IPS-18c (cell line): Measurements from ENCODE around the gene TM9SF2.

ENCODE experiments used
- H3K4me3 ChIP-seq: 2 replicates; pipeline ENCODE4 v1.7.0; 2013; ENCODE audit warnings: low read depth, mild to moderate bottlenecking, low read length, moderate library complexity; ENCODE audit not compliant: insufficient read depth
- H3K9me3 ChIP-seq: one replicate; pipeline ENCODE4 v1.6.1; 2013; ENCODE audit warnings: mild to moderate bottlenecking, low read length, moderate library complexity; ENCODE audit not compliant: control insufficient read depth, insufficient read depth

Gene TM9SF2

DNA sequence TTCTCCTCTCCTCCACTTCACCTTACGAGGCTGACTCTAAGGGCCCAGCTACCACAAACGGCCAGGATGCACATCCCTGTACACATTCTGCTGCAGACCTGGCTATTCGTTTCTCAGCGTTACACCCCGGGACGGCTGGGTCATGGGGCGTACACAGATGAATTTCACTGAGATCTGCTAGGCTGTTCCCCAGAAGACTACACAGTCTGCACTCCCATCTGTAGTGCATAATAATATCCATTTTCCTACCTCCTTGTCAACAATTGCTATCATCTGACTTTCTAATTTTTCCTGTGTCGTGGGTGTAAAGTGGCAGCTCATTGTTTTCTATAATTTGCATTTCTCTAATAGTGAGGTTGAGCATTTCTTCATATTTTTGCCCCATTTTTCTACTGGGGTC, 85.7 kb downstream of the TM9SF2 start:
- H3K9me3 ChIP-seq = no peaks in the 10 kb centered on the region
- H3K4me3 ChIP-seq = no peak overlapping the region

DNA sequence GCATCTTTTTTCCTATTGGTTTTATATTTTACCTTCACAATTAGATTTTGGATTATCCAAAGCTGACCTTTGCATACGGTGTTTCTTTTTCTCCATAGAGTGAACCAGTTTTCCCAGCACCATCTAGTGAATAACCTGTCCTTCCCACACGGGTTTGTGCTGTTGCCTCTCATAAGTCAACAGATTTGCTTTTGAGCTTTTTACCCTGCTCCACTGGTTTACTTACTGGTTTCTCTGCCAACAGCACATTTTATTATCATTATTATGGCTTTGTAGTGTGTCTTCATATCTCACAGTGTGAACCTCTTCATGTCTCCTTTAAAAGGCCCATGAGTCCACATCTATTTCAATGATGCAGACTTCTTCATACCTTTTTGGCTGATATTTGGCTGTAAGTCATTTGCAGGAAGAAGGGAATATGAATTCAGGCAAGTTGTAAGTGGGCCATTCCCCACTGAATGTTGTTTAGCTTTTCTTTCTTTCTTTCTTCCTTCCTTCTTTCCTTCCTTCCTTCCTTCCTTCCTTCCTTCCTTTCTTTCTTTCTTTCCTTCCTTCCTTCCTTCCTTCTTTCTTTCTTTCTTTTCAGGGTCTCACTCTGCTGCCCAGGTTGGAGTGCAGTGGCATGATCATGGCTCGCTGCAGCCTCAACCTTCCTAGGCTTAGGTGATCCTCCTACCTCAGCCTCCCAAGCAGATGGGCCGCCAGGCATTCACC, 86.8 kb downstream of the TM9SF2 start:
- H3K4me3 ChIP-seq = no peak overlapping the region
- H3K9me3 ChIP-seq = no peaks in the 10 kb centered on the region

DNA sequence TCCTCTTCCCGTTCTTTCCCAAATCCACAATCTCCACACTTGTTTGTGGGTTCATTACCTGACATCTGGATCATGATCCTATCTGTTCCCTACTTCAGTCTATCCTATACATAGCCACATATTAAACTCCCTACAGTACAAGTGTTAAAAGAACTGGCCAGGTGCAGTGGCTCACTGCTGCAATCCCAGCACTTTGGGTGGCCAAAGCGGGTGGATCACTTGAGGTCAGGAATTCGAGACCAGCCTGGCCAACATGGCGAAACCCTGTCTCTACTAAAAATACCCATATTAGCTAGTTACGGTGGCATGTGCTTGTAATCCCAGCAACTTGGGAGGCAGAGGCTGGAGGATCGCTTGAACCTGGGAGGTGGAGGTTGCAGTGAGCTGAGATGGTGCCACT, 88.3 kb downstream of the TM9SF2 start:
- H3K9me3 ChIP-seq = no peaks in the 10 kb centered on the region
- H3K4me3 ChIP-seq = no peak overlapping the region

DNA sequence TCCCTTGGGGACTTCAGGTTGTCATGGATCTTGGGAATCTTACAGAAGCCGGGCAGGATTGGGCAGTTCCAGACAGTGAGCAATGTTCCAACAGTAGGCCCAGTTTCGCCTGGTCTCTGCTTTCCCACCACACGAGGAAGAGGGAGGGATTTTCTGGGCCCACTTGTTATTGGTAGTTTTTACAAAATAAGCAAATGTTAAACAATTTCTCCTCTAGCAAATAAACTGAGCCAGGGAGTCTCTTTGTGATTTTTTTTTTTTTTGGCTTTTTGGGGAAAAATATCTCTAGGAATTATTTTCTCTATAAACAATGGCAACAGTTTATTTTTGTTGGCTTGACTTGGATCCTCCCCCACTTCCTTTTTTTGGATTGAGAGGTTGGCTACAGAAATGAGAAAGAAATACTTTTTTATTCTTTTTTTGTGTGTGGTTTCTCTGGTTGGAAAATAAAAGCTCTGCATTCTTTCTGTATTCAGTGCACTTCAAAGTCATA, 89.3 kb downstream of the TM9SF2 start:
- Histone ChIP-seq H3K4me3 (no peak overlapping the region), H3K9me3 (no peaks in the 10 kb centered on the region)

DNA sequence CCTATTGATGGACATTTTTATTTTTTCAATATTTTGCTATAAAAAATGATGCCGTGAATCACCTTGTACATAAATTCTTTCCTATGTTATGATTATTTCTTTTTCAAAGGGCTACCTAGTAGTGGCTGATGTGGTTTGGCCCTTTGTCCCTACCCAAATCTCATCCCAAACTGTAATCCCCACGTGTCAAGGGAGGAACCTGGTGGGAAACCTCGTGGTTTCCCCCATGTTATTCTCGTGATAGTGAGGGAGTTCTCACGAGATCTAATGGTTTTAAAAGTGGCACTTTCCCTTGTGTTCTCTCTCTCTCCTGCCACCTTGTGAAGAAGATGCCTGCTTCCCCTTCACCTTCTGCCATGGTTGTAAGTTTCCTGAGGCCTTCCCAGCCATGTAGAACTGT, 94.9 kb downstream of the TM9SF2 start:
- Histone ChIP-seq H3K9me3 (no peaks in the 10 kb centered on the region), H3K4me3 (no peak overlapping the region)

DNA sequence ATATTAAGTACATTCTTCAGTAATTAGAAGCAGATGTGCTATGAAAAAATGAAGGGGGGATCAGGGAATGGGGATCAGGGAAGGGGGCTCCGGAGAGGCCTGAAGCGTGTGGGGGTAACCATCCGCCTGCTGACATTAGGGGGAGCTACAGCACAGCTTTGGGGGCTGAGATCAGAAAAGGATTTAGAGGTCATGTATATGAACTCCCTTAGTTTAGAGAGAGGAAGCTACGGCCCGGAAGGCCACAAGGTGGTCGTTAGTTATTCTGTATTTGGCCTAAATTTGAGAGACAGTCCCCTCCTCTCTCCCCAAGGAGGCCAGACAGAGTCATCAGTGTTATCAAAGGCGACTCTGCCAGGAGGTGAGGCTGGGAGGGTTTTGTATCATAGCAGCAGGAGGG, 99.0 kb downstream of the TM9SF2 start:
- Histone ChIP-seq H3K4me3 (no peak overlapping the region), H3K9me3 (no peaks in the 10 kb centered on the region)

DNA sequence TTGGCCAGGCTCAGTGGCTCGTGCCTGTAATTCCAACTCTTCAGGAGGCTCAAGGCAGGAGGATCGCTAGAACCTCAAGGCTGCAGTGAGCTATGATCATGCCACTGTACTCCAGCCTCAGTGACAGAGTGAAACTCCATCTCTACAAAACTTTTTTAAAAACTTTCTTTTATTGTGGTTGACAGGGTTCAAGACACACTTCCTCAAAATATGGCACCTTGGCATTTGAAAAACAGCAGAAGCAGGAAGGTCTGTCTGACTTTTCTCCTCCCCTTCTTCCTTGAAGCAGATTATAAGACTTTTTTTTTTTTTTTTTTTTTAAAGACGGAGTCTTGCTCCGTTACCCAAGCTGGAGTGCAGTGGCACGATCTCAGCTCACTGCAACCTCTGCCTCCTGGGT, 100.3 kb downstream of the TM9SF2 start:
- no peaks in the 10 kb centered on the region for H3K9me3 ChIP-seq
- no peak overlapping the region for H3K4me3 ChIP-seq

DNA sequence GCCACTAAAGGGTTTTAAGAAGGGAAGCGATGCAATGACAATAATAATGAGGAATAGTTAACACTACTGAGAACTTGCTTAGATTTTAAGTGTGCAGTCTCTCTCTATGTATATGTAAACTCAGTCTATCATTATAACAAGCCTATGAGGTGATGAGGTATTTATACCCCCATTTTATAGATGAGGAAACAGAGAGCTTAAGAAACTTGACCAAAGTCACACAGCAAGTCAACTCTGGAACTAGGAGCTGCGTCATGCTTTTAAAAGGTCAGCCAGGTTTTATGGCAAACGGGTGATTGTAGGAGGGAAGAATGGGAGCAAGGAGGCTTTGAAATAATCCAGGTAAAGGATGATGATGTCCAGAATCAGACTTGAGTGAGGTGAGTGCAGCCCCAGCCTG, 103.4 kb downstream of the TM9SF2 start:
- no peaks in the 10 kb centered on the region for H3K9me3 ChIP-seq
- no peak overlapping the region for H3K4me3 ChIP-seq

DNA sequence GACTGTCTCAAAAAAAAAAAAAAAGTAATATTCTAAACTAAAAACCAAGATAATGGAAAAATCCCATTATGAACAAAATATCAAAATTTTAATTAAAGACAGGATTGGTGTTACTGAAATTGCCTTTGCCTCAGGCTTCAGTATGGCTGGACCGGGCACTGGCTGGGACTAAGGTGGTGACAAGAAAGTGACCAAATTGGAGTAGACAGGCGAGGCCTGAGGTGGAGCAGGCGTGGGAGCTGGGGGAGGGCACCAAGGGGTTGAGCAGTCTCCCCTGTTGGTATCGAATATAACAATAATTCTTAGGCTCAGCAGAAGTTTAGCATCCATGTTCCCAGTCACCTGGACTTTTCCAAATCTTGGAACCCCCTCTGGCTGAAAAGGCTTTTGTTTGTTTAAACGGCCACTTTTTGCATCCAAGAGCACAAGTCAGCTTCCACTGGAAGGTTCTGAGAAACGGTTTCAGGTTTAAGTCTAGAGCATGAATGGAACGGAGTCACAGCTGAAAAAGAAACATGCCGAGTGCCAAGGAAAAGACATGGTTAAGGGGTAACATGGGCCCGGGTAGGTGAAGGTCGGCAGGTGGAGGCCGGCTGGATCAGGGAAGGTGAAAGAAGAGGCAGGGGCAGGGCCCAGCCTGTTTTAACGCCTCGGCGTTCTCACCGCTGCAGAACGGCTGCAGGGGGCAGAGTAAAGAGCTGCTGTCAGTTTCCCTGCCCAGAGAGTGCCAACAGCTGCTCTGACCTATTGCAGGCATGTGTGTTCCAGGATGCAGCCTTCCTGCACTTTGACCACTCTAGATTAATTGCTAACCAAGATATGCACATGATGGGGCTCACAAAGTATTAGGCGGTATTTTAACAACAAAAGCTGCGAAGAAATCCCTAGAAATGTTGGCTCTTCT, 104.4 kb downstream of the TM9SF2 start:
- H3K9me3 ChIP-seq = no peaks in the 10 kb centered on the region
- H3K4me3 ChIP-seq = peak overlapping the region; percentile 43; the same call in 1 of the 2 replicates

DNA sequence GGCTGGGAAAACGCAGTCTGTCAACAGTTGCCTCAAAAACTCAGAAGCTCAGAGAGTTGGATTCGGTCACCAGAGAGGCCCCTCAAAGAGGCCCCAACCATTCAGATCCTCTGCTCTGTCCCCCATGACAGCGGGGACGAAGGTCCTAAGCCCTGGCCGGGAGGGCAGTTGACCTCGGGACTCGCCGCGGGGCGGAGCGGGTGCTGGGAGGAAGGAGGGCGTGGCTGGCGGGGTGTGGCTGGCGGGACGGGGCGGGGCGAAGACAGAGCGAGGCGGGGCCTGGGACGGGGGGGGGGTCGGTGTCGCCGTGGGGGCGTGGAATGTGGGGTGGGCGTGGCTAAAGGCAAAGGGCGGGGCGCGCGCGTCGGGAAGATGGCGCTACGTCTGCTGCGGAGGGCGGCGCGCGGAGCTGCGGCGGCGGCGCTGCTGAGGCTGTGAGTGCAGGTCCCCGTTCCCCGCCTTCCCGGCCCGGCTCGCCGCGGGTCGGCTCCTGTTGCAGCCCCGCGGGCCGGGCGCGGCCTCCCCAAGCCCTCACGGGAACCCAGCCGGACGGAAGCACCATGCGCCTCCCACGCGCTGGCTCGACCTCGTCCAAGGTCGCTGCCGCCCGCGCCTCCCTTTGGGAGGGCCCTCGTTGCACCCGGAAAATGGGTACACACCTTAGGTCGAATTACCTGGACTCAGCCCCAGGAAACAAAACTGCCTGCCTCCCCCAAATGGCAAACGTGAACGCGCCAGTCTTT, 105.2 kb downstream of the TM9SF2 start, which contains the start of gene CLYBL:
TSS of gene CLYBL (plus strand) at position 367 of the 743 bp plus-strand sequence.
- Histone ChIP-seq H3K4me3 (peak within 1 kb of the TSS; percentile 76), H3K9me3 (no peaks in the 10 kb centered on the region)

DNA sequence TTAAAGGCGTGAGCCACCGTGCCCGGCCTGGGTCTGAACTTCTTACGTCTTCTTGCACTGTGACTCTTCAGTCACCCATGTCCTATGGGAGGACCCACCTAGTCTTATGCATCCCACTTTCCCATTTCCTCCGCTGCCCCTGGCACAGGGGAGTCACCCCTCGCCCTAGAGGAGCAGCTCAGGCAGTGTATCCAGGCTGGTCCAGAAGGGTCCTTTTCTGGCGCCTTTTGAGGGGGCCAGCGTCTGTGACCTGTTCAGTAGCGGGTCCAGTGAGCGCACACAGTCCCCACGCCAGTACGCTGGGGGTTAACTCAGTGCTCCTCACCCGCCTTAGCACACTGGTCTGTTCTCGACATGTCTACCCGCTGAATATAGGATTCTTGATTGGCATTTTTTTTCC, 107.1 kb downstream of the TM9SF2 start:
- Histone ChIP-seq H3K4me3 (no peak overlapping the region), H3K9me3 (no peaks in the 10 kb centered on the region)

DNA sequence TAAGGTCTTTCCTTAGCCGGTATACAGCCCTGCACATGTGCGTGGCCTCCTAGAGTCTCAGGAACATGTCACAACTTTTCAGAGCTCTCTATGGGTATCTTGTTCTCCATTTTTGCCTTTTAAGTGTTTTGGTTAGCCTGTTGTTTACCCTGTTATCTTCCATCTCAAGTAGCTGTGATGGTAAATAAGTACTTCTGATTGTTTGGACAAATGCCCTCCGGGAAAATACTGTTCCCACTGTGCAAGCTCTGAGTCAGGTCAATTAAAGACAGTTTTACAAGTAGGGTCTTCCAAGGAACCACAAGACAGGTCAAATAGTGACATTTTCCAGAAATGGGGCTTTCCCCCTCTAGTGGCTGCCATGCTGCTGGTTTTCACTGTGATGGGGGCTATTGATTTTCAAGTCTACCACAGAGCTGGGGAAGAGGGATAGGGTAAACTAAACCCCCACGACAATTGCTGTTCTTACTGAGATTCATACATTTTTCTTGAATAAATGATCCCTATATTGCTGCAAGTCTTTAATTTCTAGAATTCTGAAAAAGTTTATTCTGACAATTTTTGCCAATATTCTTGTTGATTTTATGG, 109.5 kb downstream of the TM9SF2 start:
- no peaks in the 10 kb centered on the region for H3K9me3 ChIP-seq
- no peak overlapping the region for H3K4me3 ChIP-seq
